Activated CD4-positive, alpha-beta memory T cell treated with anti-CD3 and anti-CD28 coated beads, Interleukin-2, amount 10 ng/mL, durations not matched to agents 7 days and 5 days (primary cell): Measurements from ENCODE around the gene PPM1H. TPM values are rescaled to one million over a fixed set of nuclear protein-coding genes. Genes with fewer than 3 reads are reported as not detected.

Experiments
- total RNA-seq, 2 experiments: library from RNA; stranded (reverse); gene quantifications; one replicate each; pipeline ENCODE4 v1.2.3, GENCODE V29; 2021

PPM1H gene
- total RNA-seq, 2 experiments from 2014 or later, result not detected

Other genes starting within 250 kb of the PPM1H start
- gene AVPR1A, start 216.1 kb upstream of the PPM1H start, total RNA-seq, result not detected